ENCODE data around the gene ARSG. TPM values are rescaled to one million over a fixed set of nuclear protein-coding genes. Genes with fewer than 3 reads are reported as not detected.
A peak's percentile ranks its signal among the peaks of the same experiment; 100 is the strongest.
"Not testable (repeated sequence)": the region's sequence is repeated elsewhere in the genome, so short reads cannot be mapped to it uniquely, and the experiment has no call there.

The ARSG gene
- total RNA-seq, 1 experiment from 2014 or later = 1.0 TPM

- H3K4me3 ChIP-seq = no peak overlapping the region
- H3K27ac ChIP-seq = no peak overlapping the region
- no peaks in the 10 kb centered on the region for H3K36me3 ChIP-seq
- H3K9me3 ChIP-seq (replicated peaks) = no peaks in the 10 kb centered on the region
- peaks cover 8% of the 10 kb centered on the region for H3K4me1 ChIP-seq
- H3K27me3 ChIP-seq = no peaks in the 10 kb centered on the region; the same call in 1 of the 2 replicates
- DNase-seq = no peak
Measured at GRCh38 chr17:68260051-68260762, 31.1 kb upstream of the ARSG start.

- H3K9me3 ChIP-seq (replicated peaks); H3K27ac ChIP-seq; H3K4me1 ChIP-seq; H3K27me3 ChIP-seq; H3K4me3 ChIP-seq; DNase-seq; H3K36me3 ChIP-seq: not testable (repeated sequence)
Measured at GRCh38 chr17:68262467-68262866, 28.8 kb upstream of the ARSG start.

- not testable (repeated sequence) for H3K4me1 ChIP-seq; H3K9me3 ChIP-seq (replicated peaks); H3K4me3 ChIP-seq; H3K27me3 ChIP-seq; H3K27ac ChIP-seq; H3K36me3 ChIP-seq
- DNase-seq = peak in 1 of 2 experiments; percentile 47
Measured at GRCh38 chr17:68263101-68263681, 28.1 kb upstream of the ARSG start.

GRCh38 chr17:68265833-68266232 is 25.5 kb upstream of the ARSG start:
- H3K4me3 ChIP-seq; H3K27me3 ChIP-seq; DNase-seq; H3K36me3 ChIP-seq; H3K9me3 ChIP-seq (replicated peaks); H3K27ac ChIP-seq; H3K4me1 ChIP-seq: not testable (repeated sequence)

GRCh38 chr17:68273722-68274121 is 17.6 kb upstream of the ARSG start:
- Histone ChIP-seq H3K4me1 (no peaks in the 10 kb centered on the region), H3K4me3 (no peak overlapping the region), H3K27me3 (no peaks in the 10 kb centered on the region), H3K27ac (no peak overlapping the region), H3K36me3 (no peaks in the 10 kb centered on the region), H3K9me3 (replicated peaks) (no peaks in the 10 kb centered on the region)
- DNase-seq = no peak

GRCh38 chr17:68276339-68276738 is 15.0 kb upstream of the ARSG start:
- H3K9me3 ChIP-seq (replicated peaks); DNase-seq; H3K27ac ChIP-seq; H3K4me3 ChIP-seq; H3K27me3 ChIP-seq; H3K4me1 ChIP-seq; H3K36me3 ChIP-seq: not testable (repeated sequence)

GRCh38 chr17:68277807-68278206 is 13.5 kb upstream of the ARSG start:
- Histone ChIP-seq H3K27ac (no peak overlapping the region), H3K4me3 (no peak overlapping the region), H3K4me1 (no peaks in the 10 kb centered on the region), H3K36me3 (no peaks in the 10 kb centered on the region), H3K27me3 (no peaks in the 10 kb centered on the region), H3K9me3 (replicated peaks) (0 out of 2 replicates have a peak, but pooled peaks cover 3% of the 10 kb centered on the region)
- DNase-seq = no peak

- DNase-seq; H3K27me3 ChIP-seq; H3K4me3 ChIP-seq; H3K9me3 ChIP-seq (replicated peaks); H3K4me1 ChIP-seq; H3K36me3 ChIP-seq; H3K27ac ChIP-seq: not testable (repeated sequence)
Measured at GRCh38 chr17:68281965-68282364, 9.3 kb upstream of the ARSG start.

GRCh38 chr17:68288375-68288774 is 2.9 kb upstream of the ARSG start:
- Histone ChIP-seq H3K27me3 (peaks cover 8% of the 10 kb centered on the region; the same call in 1 of the 2 replicates), H3K9me3 (replicated peaks) (no peaks in the 10 kb centered on the region), H3K36me3 (no peaks in the 10 kb centered on the region), H3K27ac (no peak overlapping the region), H3K4me3 (no peak overlapping the region), H3K4me1 (no peaks in the 10 kb centered on the region)
- DNase-seq = no peak

GRCh38 chr17:68288804-68289203 is 2.5 kb upstream of the ARSG start:
- no peak for DNase-seq
- no peak overlapping the region for H3K4me3 ChIP-seq
- H3K27me3 ChIP-seq = peaks cover 8% of the 10 kb centered on the region; the same call in 1 of the 2 replicates
- no peaks in the 10 kb centered on the region for H3K9me3 ChIP-seq (replicated peaks)
- H3K36me3 ChIP-seq = no peaks in the 10 kb centered on the region
- no peak overlapping the region for H3K27ac ChIP-seq
- H3K4me1 ChIP-seq = no peaks in the 10 kb centered on the region

- Histone ChIP-seq H3K9me3 (replicated peaks) (no peaks in the 10 kb centered on the region), H3K27me3 (peaks cover 8% of the 10 kb centered on the region; the same call in 1 of the 2 replicates), H3K36me3 (no peaks in the 10 kb centered on the region), H3K27ac (no peak overlapping the region), H3K4me3 (no peak overlapping the region), H3K4me1 (no peaks in the 10 kb centered on the region)
- no peak for DNase-seq
Measured at GRCh38 chr17:68289473-68289872, 1.8 kb upstream of the ARSG start.

GRCh38 chr17:68289936-68290267 is 1.4 kb upstream of the ARSG start:
- no peak for DNase-seq
- Histone ChIP-seq H3K9me3 (replicated peaks) (no peaks in the 10 kb centered on the region), H3K4me1 (no peaks in the 10 kb centered on the region), H3K27me3 (peaks cover 8% of the 10 kb centered on the region; the same call in 1 of the 2 replicates), H3K27ac (no peak overlapping the region), H3K4me3 (no peak overlapping the region), H3K36me3 (no peaks in the 10 kb centered on the region)

GRCh38 chr17:68290268-68290954 is 884 bp upstream of the ARSG start:
- H3K4me3 ChIP-seq = peak overlapping the region; percentile 71
- H3K9me3 ChIP-seq (replicated peaks) = no peaks in the 10 kb centered on the region
- DNase-seq = no peak
- no peaks in the 10 kb centered on the region for H3K36me3 ChIP-seq
- H3K27me3 ChIP-seq = peaks cover 8% of the 10 kb centered on the region; the same call in 1 of the 2 replicates
- no peaks in the 10 kb centered on the region for H3K4me1 ChIP-seq
- no peak overlapping the region for H3K27ac ChIP-seq

- Histone ChIP-seq H3K4me3 (peak overlapping the region; percentile 71), H3K9me3 (replicated peaks) (no peaks in the 10 kb centered on the region), H3K27me3 (peaks cover 8% of the 10 kb centered on the region; the same call in 1 of the 2 replicates), H3K27ac (no peak overlapping the region; the same call in 1 of the 2 replicates), H3K36me3 (no peaks in the 10 kb centered on the region), H3K4me1 (no peaks in the 10 kb centered on the region)
- peak; percentile 60 to 66 for DNase-seq
Measured at GRCh38 chr17:68291836-68292688, 767 bp downstream of the ARSG start.

GRCh38 chr17:68292689-68293040 is 1.4 kb downstream of the ARSG start:
- no peaks in the 10 kb centered on the region for H3K9me3 ChIP-seq (replicated peaks)
- H3K27me3 ChIP-seq = peaks cover 8% of the 10 kb centered on the region; the same call in 1 of the 2 replicates
- DNase-seq = no peak
- H3K4me3 ChIP-seq = no peak overlapping the region
- no peaks in the 10 kb centered on the region for H3K36me3 ChIP-seq
- no peaks in the 10 kb centered on the region for H3K4me1 ChIP-seq
- no peak overlapping the region for H3K27ac ChIP-seq

All from SJCRH30 (cell line).